ENCODE data around the gene RHCE.

- TF ChIP-seq EZH2 (IDR thresholded peaks at IDR 0.05; ENCODE audit: borderline replicate concordance, low read depth, low read length) (no peak), MEF2A (IDR thresholded peaks at IDR 0.05; ENCODE audit: control insufficient read depth, low read depth, low read length) (no peak), CTCF (IDR thresholded peaks at IDR 0.05 in 2 of 3, conservative IDR thresholded peaks at IDR 0.05 in 1 of 3; ENCODE audit: insufficient read depth in 2 of 3, low read depth in 1 of 3, low read length in 3 of 3) (no peak), TSC22D4 (tag; IDR thresholded peaks at IDR 0.05) (no peak), KDM1A (IDR thresholded peaks at IDR 0.05) (no peak), ZNF695 (CRISPR knock-in tag; IDR thresholded peaks at IDR 0.05) (no peak)
Measured at GRCh38 chr1:25450891-25451290, 30.3 kb upstream of the RHCE start.

Measured in K562 (cell line).